ENCODE measurements around the gene PRMT1. TPM values are rescaled to one million over a fixed set of nuclear protein-coding genes. Genes with fewer than 3 reads are reported as not detected.

PRMT1 gene
- total RNA-seq, 1 donor from 2014 or later, result 273 TPM

GRCh38 chr19:49710372-49710951, 33.4 kb downstream of the PRMT1 start:
- no peak for DNase-seq (ENCODE audit: low spot score in 2 of 2, unreplicated experiment in 2 of 2)
- TF ChIP-seq, protein P1, sequence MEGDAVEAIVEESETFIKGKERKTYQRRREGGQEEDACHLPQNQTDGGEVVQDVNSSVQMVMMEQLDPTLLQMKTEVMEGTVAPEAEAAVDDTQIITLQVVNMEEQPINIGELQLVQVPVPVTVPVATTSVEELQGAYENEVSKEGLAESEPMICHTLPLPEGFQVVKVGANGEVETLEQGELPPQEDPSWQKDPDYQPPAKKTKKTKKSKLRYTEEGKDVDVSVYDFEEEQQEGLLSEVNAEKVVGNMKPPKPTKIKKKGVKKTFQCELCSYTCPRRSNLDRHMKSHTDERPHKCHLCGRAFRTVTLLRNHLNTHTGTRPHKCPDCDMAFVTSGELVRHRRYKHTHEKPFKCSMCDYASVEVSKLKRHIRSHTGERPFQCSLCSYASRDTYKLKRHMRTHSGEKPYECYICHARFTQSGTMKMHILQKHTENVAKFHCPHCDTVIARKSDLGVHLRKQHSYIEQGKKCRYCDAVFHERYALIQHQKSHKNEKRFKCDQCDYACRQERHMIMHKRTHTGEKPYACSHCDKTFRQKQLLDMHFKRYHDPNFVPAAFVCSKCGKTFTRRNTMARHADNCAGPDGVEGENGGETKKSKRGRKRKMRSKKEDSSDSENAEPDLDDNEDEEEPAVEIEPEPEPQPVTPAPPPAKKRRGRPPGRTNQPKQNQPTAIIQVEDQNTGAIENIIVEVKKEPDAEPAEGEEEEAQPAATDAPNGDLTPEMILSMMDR (IDR thresholded peaks at IDR 0.05; ENCODE audit: unreplicated experiment), result no peak
- no peaks in the 10 kb centered on the region for H3K27me3 Mint-ChIP-seq (ENCODE audit: low read depth)
- H3K27ac Mint-ChIP-seq, result no peak overlapping the region
- no peak overlapping the region for H3K4me3 Mint-ChIP-seq
- peaks cover 25% of the 10 kb centered on the region for H3K36me3 Mint-ChIP-seq
- H3K4me1 Mint-ChIP-seq, result peaks cover 5% of the 10 kb centered on the region
- no peaks in the 10 kb centered on the region for H3K9me3 Mint-ChIP-seq

- Mint-ChIP-seq H3K4me1 (peaks cover 7% of the 10 kb centered on the region), H3K27ac (no peak overlapping the region), H3K4me3 (no peak overlapping the region), H3K36me3 (peaks cover 22% of the 10 kb centered on the region), H3K9me3 (no peaks in the 10 kb centered on the region), H3K27me3 (ENCODE audit: low read depth) (no peaks in the 10 kb centered on the region)
- DNase-seq (ENCODE audit: low spot score in 2 of 2, unreplicated experiment in 2 of 2), result no peak
- TF ChIP-seq, protein P1 (IDR thresholded peaks at IDR 0.05; ENCODE audit: unreplicated experiment), result no peak
Measured at GRCh38 chr19:49712397-49712859, 35.4 kb downstream of the PRMT1 start.

GRCh38 chr19:49713236-49713845, 36.3 kb downstream of the PRMT1 start:
- Mint-ChIP-seq H3K4me1 (peaks cover 13% of the 10 kb centered on the region), H3K9me3 (no peaks in the 10 kb centered on the region), H3K27me3 (ENCODE audit: low read depth) (no peaks in the 10 kb centered on the region), H3K4me3 (no peak overlapping the region), H3K36me3 (peaks cover 21% of the 10 kb centered on the region), H3K27ac (peak overlapping the region; percentile 72)
- TF ChIP-seq, protein P1 (IDR thresholded peaks at IDR 0.05; ENCODE audit: unreplicated experiment), result no peak
- DNase-seq (ENCODE audit: low spot score in 2 of 2, unreplicated experiment in 2 of 2), result no peak

- peaks cover 8% of the 10 kb centered on the region for H3K36me3 Mint-ChIP-seq
- DNase-seq (ENCODE audit: low spot score in 2 of 2, unreplicated experiment in 2 of 2), result no peak
- no peaks in the 10 kb centered on the region for H3K27me3 Mint-ChIP-seq (ENCODE audit: low read depth)
- H3K4me1 Mint-ChIP-seq, result peaks cover 21% of the 10 kb centered on the region
- H3K4me3 Mint-ChIP-seq, result no peak overlapping the region
- TF ChIP-seq, protein P1 (IDR thresholded peaks at IDR 0.05; ENCODE audit: unreplicated experiment), result no peak
- no peak overlapping the region for H3K27ac Mint-ChIP-seq
- no peaks in the 10 kb centered on the region for H3K9me3 Mint-ChIP-seq
Measured at GRCh38 chr19:49716154-49716553, 39.1 kb downstream of the PRMT1 start.

- Mint-ChIP-seq H3K27ac (peak overlapping the region; percentile 72), H3K27me3 (ENCODE audit: low read depth) (no peaks in the 10 kb centered on the region), H3K9me3 (peaks cover 3% of the 10 kb centered on the region), H3K4me3 (no peak overlapping the region), H3K36me3 (peaks cover 2% of the 10 kb centered on the region), H3K4me1 (peaks cover 15% of the 10 kb centered on the region)
- no peak for DNase-seq (ENCODE audit: low spot score in 2 of 2, unreplicated experiment in 2 of 2)
- TF ChIP-seq, protein P1 (IDR thresholded peaks at IDR 0.05; ENCODE audit: unreplicated experiment), result no peak
Measured at GRCh38 chr19:49718511-49718910, 41.4 kb downstream of the PRMT1 start.

Measured in mesothelial cell of epicardium (in vitro differentiated cells).